Loucy (cell line): ENCODE data around the gene MYLK3.
A peak's percentile ranks its signal among the peaks of the same experiment; 100 is the strongest.

Experiments used
- H2AFZ ChIP-seq: fragments of 200-600 bp; sonication (generic); 2 replicates; pipeline ENCODE4 v1.6.0; 2016; ENCODE audit warnings: antibody characterized with exemption, mild to moderate bottlenecking, low read length, moderate library complexity
- H3F3A ChIP-seq: fragments of 200-600 bp; 2 replicates; pipeline ENCODE4 v1.6.0; 2016; ENCODE audit warnings: antibody characterized with exemption, low read depth, mild to moderate bottlenecking
- H3K27me3 ChIP-seq: fragments of 200-600 bp; sonication (generic); 2 replicates; pipeline ENCODE4 v1.6.1; 2014; ENCODE audit warnings: low read length, mild to moderate bottlenecking; ENCODE audit not compliant: insufficient read depth, poor library complexity, severe bottlenecking
- H3K36me3 ChIP-seq: fragments of 200-600 bp; sonication (generic); 2 replicates; pipeline ENCODE4 v1.6.1; 2016; ENCODE audit warnings: low read length; ENCODE audit not compliant: insufficient read depth
- H3K4me1 ChIP-seq: fragments of 200-600 bp; sonication (generic); 2 replicates; pipeline ENCODE4 v1.5.1; 2014; ENCODE audit warnings: low read length, mild to moderate bottlenecking; ENCODE audit not compliant: insufficient read depth, poor library complexity, severe bottlenecking
- H3K4me2 ChIP-seq: fragments of 200-600 bp; sonication (generic); 2 replicates; pipeline ENCODE4 v1.6.0; 2014; ENCODE audit warnings: antibody characterized with exemption, low read length, low read depth, mild to moderate bottlenecking; ENCODE audit not compliant: poor library complexity, severe bottlenecking
- H3K4me3 ChIP-seq: fragments of 200-600 bp; sonication (generic); 2 replicates; pipeline ENCODE4 v1.5.1; 2014; ENCODE audit warnings: low read length, mild to moderate bottlenecking, mixed read lengths; ENCODE audit not compliant: poor library complexity, severe bottlenecking
- H3K79me2 ChIP-seq: fragments of 200-600 bp; sonication (generic); 2 replicates; pipeline ENCODE4 v1.6.1; 2014; ENCODE audit warnings: low read length; ENCODE audit not compliant: insufficient read depth
- H3K9ac ChIP-seq: fragments of 200-600 bp; sonication (generic); 2 replicates; pipeline ENCODE4 v1.6.0; 2014; ENCODE audit warnings: mild to moderate bottlenecking, low read depth, low read length, moderate library complexity; ENCODE audit not compliant: poor library complexity, severe bottlenecking
- H3K9me2 ChIP-seq: fragments of 200-600 bp; sonication (generic); replicated peaks from 2 replicates; pipeline ENCODE4 v1.6.1; 2016; ENCODE audit warnings: low read depth, low read length, mixed read lengths
- H3K9me3 ChIP-seq: fragments of 200-600 bp; sonication (generic); 2 replicates; pipeline ENCODE4 v1.6.1; 2014; ENCODE audit warnings: mild to moderate bottlenecking, antibody characterized with exemption, low read length, low read depth; ENCODE audit not compliant: insufficient read depth
- H4K20me1 ChIP-seq: fragments of 200-600 bp; sonication (generic); 2 replicates; pipeline ENCODE4 v1.6.0; 2014; ENCODE audit warnings: antibody characterized with exemption, low read length, mild to moderate bottlenecking; ENCODE audit not compliant: insufficient read depth, poor library complexity, severe bottlenecking
- CTCF ChIP-seq: fragments of 200-600 bp; sonication (generic); conservative IDR thresholded peaks from 2 replicates; pipeline ENCODE4 v1.5.1; 2014; ENCODE audit warnings: mild to moderate bottlenecking, antibody characterized with exemption, low read length
- EZH2phosphoT487 ChIP-seq: fragments of 200-600 bp; IDR thresholded peaks from 2 replicates; pipeline ENCODE4 v1.6.1; 2018; ENCODE audit warnings: antibody characterized with exemption, mild to moderate bottlenecking, moderate library complexity, borderline replicate concordance

Gene MYLK3

DNA sequence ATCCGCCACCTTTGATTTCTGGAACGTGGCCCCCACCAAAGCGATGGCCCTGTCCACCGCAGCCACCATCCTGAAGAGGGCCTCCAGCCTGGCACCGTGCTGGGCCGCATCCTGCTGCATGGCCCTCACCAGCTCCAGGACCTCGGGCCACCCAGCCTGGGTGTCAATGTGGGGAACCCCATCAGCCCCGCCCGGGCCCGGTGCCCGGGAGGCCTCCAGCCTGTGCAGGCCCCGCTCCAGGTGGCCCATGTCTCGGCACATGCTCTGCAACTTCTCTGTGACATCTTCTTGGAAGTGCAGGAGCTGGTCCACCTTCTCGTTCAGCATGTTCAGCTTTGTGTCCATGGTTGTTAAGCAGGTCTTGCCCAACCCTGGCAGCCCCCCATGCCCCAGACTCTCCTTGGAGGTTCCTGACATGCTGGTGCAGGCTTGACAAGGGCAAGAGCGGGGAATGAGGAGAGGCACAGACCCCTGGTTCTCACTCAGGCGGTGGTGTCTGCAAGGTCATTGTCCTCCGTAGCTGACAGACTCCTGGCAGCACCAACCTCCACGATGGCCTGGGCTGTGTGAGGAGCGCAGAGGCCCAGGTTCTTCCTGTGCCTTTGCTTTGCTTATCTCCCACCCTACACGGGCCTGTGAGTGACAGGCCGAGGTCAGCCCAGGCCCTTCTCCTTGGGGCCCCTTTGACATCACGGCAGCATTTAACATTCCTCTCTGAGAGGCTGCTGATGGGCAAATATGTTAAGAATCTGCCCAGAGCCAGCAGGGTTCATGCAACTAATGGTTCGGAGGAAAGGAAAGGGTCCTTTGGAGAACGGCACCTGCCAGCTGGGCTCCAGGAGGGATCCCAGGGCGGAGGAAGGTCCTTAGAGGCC, at the start of gene MYLK3:
TSS of gene MYLK3 (minus strand) at position 568 of the 875 bp plus-strand sequence. CDS start at position 417, 151 bp downstream.
- no peak within 1 kb of the TSS for H3K4me3 ChIP-seq

GRCh38 chr16:46797501-46797900, 49.4 kb upstream of the MYLK3 start:
- no peaks in the 10 kb centered on the region for H3K27me3 ChIP-seq
- H3K4me1 ChIP-seq: no peaks in the 10 kb centered on the region
- TF ChIP-seq EZH2phosphoT487: no peak
- TF ChIP-seq CTCF: no peak
- H3K4me2 ChIP-seq: no peak overlapping the region
- H2AFZ ChIP-seq: no peak overlapping the region
- H3K79me2 ChIP-seq: no peaks in the 10 kb centered on the region
- H3K9me2 ChIP-seq: no peaks in the 10 kb centered on the region
- H3K9me3 ChIP-seq: peaks cover 13% of the 10 kb centered on the region
- H3K4me3 ChIP-seq: no peak overlapping the region
- H3K36me3 ChIP-seq: peaks cover 5% of the 10 kb centered on the region; the same call in 1 of the 2 replicates
- H3F3A ChIP-seq: no peaks in the 10 kb centered on the region
- no peaks in the 10 kb centered on the region for H4K20me1 ChIP-seq
- no peak overlapping the region for H3K9ac ChIP-seq

More for the DNA sequence above, at the start of gene MYLK3:
- no peaks in the 10 kb centered on the region for H3K9me3 ChIP-seq
- no peaks in the 10 kb centered on the region for H3K79me2 ChIP-seq
- H3K4me1 ChIP-seq: peaks cover 5% of the 10 kb centered on the region
- no peaks in the 10 kb centered on the region for H3F3A ChIP-seq
- TF ChIP-seq EZH2phosphoT487 (no peak), CTCF (no peak)
- no peaks in the 10 kb centered on the region for H3K27me3 ChIP-seq
- H3K36me3 ChIP-seq: no peaks in the 10 kb centered on the region
- no peaks in the 10 kb centered on the region for H3K9me2 ChIP-seq
- no peak within 1 kb of the TSS for H3K9ac ChIP-seq
- H3K4me2 ChIP-seq: no peak within 1 kb of the TSS
- H4K20me1 ChIP-seq: no peaks in the 10 kb centered on the region
- peak within 1 kb of the TSS; percentile 6; the same call in 1 of the 2 replicates for H2AFZ ChIP-seq

GRCh38 chr16:46796764-46797269, 48.7 kb upstream of the MYLK3 start:
- Histone ChIP-seq H3F3A (no peaks in the 10 kb centered on the region), H3K36me3 (no peaks in the 10 kb centered on the region; the same call in 1 of the 2 replicates), H3K4me3 (no peak overlapping the region), H3K9ac (no peak overlapping the region), H3K4me1 (no peaks in the 10 kb centered on the region), H3K79me2 (no peaks in the 10 kb centered on the region), H3K4me2 (no peak overlapping the region), H2AFZ (no peak overlapping the region), H3K27me3 (no peaks in the 10 kb centered on the region), H4K20me1 (no peaks in the 10 kb centered on the region), H3K9me2 (no peaks in the 10 kb centered on the region), H3K9me3 (peaks cover 13% of the 10 kb centered on the region)
- TF ChIP-seq CTCF (no peak), EZH2phosphoT487 (no peak)
